IPS DF 6.9 (cell line): Measurements from ENCODE around the gene AKR1A1.

ENCODE experiments used
- DNase-seq: peaks from one replicate; pipeline ENCODE4 v3.0.0-alpha.2; 2013; ENCODE audit warnings: low read depth, low spot score
- H3K27ac ChIP-seq: one replicate; pipeline ENCODE4 v1.5.1; 2013; ENCODE audit warnings: low read length, control low read depth
- H3K27me3 ChIP-seq: 2 replicates; pipeline ENCODE4 v1.6.1; 2013; ENCODE audit warnings: mild to moderate bottlenecking, low read length; ENCODE audit not compliant: control insufficient read depth, insufficient read depth
- H3K36me3 ChIP-seq: 2 replicates; pipeline ENCODE4 v1.6.1; 2013; ENCODE audit warnings: low read length; ENCODE audit not compliant: control insufficient read depth, insufficient read depth
- H3K4me1 ChIP-seq: 2 replicates; pipeline ENCODE4 v1.6.1; 2013; ENCODE audit warnings: low read length; ENCODE audit not compliant: control insufficient read depth, insufficient read depth
- H3K4me3 ChIP-seq: 2 replicates; pipeline ENCODE4 v1.5.1; 2013; ENCODE audit warnings: mild to moderate bottlenecking, low read length
- H3K9me3 ChIP-seq: 2 replicates; pipeline ENCODE4 v1.6.1; 2013; ENCODE audit warnings: low read length, inconsistent platforms; ENCODE audit not compliant: control insufficient read depth, insufficient read depth
- WGBS: extraction: QIAGEN DNeasy Blood & Tissue Kit; methylation state at CpG from one replicate; pipeline ENCODE4 v1.1.7; 2013; ENCODE audit warnings: mixed read lengths, missing lambda C conversion rate; ENCODE audit not compliant: insufficient read length, insufficient coverage; 5-methylcytosine and 5-hydroxymethylcytosine counted together

AKR1A1 gene

DNA sequence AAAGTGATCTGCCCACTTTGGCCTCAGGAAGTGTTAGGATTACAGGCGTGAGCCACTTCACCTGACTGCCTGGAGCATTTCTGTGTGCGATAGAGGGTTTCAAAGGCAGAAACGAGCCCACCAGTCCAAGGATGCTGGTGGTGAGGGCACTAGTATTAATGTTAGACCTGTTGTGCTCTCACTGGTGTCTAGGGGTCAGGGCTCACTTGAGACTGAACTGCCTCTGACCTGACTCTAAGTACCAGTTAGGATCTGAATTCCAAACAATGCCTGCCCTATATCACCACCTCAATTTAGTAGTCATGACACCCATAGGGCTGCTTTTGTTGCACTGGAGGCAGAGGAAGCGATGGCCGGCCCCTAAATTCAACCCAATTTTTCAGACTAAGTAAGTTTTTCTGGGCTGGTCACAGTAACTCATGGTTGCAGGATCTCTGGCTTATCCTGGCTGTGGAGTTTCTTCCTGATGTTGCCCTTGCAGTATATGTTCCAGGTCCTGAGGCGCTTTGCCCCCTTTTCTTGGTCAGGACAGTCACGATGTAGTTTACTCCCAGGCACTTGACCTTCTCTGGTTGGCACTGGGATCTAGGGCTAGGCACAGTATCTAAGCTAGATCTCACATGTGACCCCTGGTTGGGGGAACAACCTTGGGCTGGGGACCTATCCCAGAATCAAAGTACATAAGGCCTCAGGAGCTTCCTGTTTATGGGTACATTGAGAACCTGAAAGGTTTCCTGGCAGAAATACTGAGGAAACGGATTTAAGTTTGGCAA, 68.7 kb downstream of the AKR1A1 start:
- Histone ChIP-seq H3K4me1 (no peaks in the 10 kb centered on the region), H3K36me3 (peaks cover 28% of the 10 kb centered on the region), H3K9me3 (no peaks in the 10 kb centered on the region), H3K4me3 (no peak overlapping the region), H3K27me3 (no peaks in the 10 kb centered on the region), H3K27ac (no peak overlapping the region)
- no CpG with 5 or more reads among the region's 8 CpGs for WGBS
- no peak for DNase-seq
